GM19351 (cell line): ENCODE measurements around the gene TFPI2.

Source experiments
- ATAC-seq: cut with Tn5 transposase; IDR thresholded peaks from one replicate; pipeline ENCODE4 v1.9.1; 2021; ENCODE audit warnings: mild to moderate bottlenecking, moderate library complexity; ENCODE audit not compliant: unreplicated experiment

TFPI2 gene

GRCh38 chr7:93910076-93910994 lies 19.8 kb upstream of the TFPI2 start:
- ATAC-seq, result no peak

GRCh38 chr7:93906267-93906666 lies 15.7 kb upstream of the TFPI2 start, which contains the start of gene GNGT1:
TSS of gene GNGT1 (plus strand) at chr7:93906567. CDS start at chr7:93906747, 180 bp downstream.
- ATAC-seq, result no peak

- peak; percentile 54 for ATAC-seq
These were observed 12.3 kb upstream of the TFPI2 start for GRCh38 chr7:93902777-93903423.

- no peak for ATAC-seq
These were observed 7.1 kb upstream of the TFPI2 start for GRCh38 chr7:93897680-93898079.

GRCh38 chr7:93895859-93896600 lies 5.5 kb upstream of the TFPI2 start:
- no peak for ATAC-seq

GRCh38 chr7:93894966-93895640 lies 4.5 kb upstream of the TFPI2 start:
- ATAC-seq, result no peak

GRCh38 chr7:93894426-93894825 lies 3.9 kb upstream of the TFPI2 start:
- no peak for ATAC-seq

GRCh38 chr7:93890041-93890463 lies 501 bp downstream of the TFPI2 start:
- ATAC-seq, result peak; percentile 56

- ATAC-seq, result no peak
These were observed 1.3 kb downstream of the TFPI2 start for GRCh38 chr7:93889261-93889660.

GRCh38 chr7:93884541-93884940 lies 6.0 kb downstream of the TFPI2 start:
- ATAC-seq, result no peak

- ATAC-seq, result no peak
These were observed 6.6 kb downstream of the TFPI2 start for GRCh38 chr7:93883917-93884345.

GRCh38 chr7:93883078-93883916 lies 7.3 kb downstream of the TFPI2 start:
- no peak for ATAC-seq

- no peak for ATAC-seq
These were observed 8.1 kb downstream of the TFPI2 start for GRCh38 chr7:93882468-93882867.

- ATAC-seq, result no peak
These were observed 11.2 kb downstream of the TFPI2 start for GRCh38 chr7:93879356-93879755.

- no peak for ATAC-seq
These were observed 12.8 kb downstream of the TFPI2 start for GRCh38 chr7:93877742-93878141.

GRCh38 chr7:93873998-93874574 lies 16.5 kb downstream of the TFPI2 start:
- no peak for ATAC-seq

- no peak for ATAC-seq
These were observed 23.7 kb downstream of the TFPI2 start for GRCh38 chr7:93866886-93867285.

- ATAC-seq, result no peak
These were observed 27.9 kb downstream of the TFPI2 start for GRCh38 chr7:93862651-93863050.

GRCh38 chr7:93861325-93861949 lies 29.1 kb downstream of the TFPI2 start:
- no peak for ATAC-seq
